ENCODE measurements around the gene FBXL13.

DNA sequence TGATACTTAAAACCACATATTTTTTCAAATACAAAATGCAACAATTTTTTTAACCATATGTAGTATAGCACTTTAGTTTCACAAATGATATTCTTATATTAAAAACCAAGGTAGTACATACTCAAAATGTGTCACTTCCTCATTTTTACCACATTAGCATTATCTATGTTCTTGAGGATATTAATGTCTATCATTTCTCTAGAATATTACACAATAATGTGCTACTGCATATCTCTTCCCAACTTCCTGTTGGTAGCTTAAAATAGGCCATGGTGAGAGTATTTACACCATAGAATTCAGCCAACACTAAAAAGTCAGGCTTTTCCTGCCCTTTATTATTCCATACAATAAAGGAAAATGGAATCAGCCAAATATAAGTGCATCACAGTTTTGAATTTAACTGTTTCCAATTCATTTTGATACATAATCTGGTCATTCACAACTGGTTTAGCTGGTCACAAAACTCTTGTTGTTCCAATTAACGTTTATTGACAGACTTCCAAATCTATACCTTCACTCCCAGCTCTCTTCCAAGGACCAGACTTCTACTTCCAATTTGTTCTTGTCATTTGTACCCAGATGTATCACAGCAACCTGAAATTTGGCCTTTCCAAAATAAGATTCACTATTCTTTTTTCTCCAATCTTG, 181.8 kb downstream of the FBXL13 start:
- TF ChIP-seq POLR2A (IDR thresholded peaks at IDR 0.05): no peak
- TF ChIP-seq, protein P1, sequence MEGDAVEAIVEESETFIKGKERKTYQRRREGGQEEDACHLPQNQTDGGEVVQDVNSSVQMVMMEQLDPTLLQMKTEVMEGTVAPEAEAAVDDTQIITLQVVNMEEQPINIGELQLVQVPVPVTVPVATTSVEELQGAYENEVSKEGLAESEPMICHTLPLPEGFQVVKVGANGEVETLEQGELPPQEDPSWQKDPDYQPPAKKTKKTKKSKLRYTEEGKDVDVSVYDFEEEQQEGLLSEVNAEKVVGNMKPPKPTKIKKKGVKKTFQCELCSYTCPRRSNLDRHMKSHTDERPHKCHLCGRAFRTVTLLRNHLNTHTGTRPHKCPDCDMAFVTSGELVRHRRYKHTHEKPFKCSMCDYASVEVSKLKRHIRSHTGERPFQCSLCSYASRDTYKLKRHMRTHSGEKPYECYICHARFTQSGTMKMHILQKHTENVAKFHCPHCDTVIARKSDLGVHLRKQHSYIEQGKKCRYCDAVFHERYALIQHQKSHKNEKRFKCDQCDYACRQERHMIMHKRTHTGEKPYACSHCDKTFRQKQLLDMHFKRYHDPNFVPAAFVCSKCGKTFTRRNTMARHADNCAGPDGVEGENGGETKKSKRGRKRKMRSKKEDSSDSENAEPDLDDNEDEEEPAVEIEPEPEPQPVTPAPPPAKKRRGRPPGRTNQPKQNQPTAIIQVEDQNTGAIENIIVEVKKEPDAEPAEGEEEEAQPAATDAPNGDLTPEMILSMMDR (IDR thresholded peaks at IDR 0.05): no peak
